HG03097 (cell line): ENCODE results near the gene PLCH1.

ENCODE experiments used
- ATAC-seq: cut with Tn5 transposase; IDR thresholded peaks from one replicate; pipeline ENCODE4 v1.9.1; 2021; ENCODE audit not compliant: unreplicated experiment, low FRiP score

PLCH1 gene

DNA sequence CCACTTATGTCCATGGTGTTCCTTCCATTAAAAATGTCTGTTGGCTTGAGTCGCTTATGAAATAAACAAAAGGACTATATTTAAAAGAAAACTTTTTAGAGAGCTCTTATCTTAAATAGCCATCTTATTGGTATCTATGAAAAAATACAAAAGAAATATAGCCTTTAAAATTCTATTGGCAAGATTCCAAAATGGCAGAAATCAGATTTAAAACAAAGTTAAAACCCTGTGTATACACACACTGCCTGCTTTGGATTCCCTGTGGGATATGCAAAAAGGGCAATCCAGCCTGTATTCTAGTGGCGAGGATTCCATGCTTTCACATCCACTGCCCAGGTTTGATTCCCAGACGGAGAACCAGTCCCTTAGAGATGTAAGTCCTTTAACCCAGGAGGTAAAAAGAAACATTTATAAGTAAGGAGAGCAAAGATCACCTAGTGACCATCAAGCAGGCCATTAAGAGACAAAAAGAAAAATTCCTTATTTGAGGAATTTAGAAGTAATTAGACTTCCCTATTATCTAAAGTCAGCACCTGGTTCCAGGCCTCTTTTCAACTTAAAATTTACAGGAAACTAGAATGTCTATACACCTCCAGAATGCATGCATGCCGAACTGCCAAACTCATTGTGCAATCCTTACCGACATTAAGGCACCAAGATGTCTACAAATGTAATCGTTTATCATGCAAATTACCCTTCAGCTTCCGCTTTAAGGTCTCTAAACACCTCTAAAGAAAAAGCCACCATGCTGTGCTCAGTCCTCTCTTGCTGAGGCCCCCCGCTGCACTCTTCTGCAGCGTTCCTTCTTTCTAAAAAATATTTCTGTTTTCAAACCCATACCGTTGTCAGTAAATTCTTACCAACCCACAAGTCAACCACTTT is 381.8 kb downstream of the PLCH1 start:
- ATAC-seq, result no peak

DNA sequence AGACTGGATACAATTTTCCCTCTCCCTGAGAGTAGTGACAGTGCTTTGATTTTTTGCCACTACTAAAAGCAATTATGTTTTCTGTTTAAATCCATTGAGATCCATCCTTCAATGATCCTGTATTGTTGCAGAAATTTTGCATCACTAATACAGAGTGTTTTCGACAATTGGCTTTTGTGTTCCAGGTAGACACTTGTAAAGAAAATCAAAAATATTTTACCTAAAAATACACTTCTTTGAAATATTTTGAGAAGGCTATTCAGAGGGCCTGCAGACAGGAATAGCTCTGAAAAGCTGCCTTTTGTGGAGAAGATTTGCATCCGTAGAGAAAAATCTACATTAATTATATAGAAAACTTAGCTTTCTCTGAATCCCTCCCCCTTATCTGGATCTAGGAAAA is 384.6 kb downstream of the PLCH1 start:
- no peak for ATAC-seq

DNA sequence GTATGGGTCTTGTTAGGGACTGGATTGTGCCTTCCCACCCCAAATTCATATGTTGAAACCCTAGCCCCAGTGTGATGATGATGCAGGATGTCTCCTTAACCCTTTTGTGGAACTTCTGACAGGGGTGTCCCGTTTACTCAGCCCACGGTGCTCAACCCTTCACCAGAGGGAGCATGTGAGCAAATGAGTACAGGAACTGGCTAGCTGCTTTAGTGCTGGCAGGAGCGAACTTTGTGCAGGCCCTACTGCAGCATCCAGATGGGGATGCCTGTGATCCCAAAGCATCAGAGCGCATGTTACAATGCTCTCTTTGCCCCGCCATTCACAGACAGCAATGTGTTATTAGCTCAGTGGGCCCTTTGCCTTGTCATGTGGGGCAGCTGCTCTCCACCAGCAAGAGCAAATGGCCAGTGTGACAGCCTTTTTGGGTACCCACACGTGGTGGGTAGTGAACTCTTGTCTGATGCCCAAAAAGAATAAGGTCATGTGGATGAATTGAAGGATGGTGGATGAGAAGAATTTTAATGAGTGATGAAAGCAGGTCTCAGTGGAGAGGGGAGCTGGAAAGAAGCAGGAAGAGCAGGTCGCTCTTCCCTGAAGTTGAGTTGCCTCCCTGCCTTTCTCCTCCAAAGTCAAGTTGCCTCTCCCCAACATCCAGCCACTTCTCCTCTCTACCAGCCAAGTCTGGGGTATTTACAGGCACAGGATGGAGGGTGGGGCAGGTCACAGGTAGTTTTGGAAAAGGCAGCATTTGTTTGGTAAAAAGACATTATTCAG is 388.1 kb downstream of the PLCH1 start:
- no peak for ATAC-seq

DNA sequence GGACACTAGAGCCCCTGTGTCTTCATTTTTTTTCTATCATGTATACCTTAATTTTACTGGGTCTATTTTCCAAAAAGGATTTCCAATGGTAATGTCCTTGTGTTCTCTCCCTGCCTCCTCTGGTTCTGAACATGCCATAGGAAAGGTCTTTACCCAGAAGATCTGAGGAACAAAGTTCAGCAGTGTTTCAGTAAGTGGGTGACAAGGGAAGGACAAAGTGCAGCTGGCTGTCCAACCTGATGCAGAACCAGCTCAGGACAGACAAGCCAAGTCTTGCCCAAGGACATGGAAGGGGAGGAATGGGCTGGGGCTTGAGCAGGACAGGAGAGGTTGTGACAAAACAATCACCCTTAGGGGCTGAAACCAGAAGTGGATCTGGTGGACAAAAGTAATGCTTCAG is 390.2 kb downstream of the PLCH1 start:
- no peak for ATAC-seq

DNA sequence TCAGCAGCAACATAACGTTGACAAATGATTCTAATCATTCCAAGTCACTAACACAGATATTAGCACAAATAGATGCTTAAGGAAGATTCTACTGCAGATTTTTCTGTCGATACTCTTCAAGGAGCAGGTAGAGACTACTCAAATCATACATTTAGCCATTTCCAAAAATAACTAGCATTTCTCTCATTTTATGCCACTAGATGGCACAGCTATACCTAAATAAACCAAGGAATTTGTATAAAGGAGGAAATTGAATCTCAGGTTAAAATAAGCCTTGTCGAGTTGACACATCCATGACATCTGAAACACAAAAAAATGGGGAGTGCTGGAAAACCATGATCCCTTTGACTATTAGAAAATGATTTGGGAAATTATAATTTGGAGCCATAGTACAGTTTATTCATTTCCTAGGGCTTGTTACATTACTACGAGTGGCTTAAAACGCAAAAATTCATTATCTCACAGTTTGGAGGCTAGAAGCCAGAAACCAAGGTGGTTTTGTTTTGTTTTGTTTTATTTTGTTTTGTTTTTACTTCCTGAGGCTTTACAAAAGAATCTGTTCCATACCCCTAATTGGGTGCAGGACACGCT is 391.9 kb downstream of the PLCH1 start:
- no peak for ATAC-seq

DNA sequence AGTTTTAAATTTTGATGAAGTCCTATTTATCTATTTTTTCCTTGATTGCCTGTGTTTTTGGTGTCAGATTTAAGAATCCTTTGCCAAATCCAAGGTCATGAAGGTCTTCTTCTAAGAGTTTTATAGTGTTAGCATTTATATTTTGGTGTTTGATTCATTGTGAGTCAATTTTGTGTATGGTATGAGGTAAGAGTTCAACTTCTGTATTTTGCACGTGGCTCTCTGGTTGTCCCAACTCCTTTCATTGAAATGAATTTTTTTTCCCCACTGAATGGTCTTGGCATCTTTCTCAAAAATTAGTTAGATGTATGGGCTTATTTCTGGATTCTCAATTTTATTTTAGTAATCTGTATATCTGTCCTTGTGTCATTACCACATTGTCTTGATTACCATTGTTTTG is 394.3 kb downstream of the PLCH1 start:
- no peak for ATAC-seq

DNA sequence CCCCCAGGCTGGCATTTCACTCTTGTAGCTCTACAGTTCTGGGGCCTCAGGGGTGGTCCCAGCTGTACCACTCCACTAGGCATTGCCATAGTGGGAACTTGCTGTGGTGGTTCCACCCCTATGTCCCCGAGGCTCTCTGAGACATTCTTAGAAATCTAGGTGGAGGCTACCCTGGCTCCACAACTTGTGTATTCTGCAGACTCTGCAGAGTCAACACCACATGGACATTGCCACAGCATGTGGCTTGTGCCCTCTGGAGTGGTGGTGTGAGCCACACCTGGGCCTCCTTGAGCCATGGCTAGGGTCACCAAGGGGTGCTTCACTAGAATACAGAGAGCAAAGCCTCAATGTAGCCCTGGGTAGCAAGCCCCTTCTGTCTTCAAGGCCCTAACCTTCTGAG is 397.0 kb downstream of the PLCH1 start:
- ATAC-seq, result no peak

DNA sequence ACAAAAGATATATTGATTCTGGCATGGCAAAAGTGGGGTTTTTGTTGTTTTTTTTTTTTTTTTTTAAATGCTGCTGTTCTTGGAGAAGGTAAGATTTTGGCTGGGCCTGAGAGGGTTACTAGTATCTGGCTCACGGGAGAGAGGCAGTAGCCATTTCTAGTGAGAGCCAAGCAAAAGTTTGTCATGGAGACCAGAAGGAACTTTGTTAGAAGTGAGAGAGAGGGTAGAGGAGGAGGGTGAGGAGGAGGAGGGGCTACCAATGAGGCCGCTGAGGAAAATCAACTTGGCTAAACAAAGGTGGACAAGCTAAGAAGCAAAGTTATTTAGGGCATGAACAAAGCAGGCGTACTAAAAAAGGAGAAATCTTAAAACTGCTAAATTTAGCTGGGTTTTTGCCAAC is 402.5 kb downstream of the PLCH1 start:
- ATAC-seq, result no peak

DNA sequence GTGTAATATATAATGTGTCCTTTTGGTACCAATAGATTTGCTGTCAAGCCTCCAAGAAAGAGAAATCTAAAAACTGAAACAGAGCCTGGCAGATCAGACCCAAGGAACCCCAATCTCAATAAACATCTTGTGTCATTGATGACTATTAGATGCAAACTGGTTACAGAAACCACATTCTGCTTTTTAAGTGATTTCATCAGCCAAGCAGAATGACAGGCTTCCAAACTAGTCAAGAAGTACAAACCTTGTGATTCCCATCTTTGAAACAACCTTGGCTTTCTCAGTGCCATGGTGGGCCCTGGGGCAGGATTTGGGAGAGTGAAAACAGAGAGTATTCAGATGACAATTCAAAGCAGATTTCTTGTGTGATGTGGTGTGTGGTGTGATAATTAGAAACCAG is 405.8 kb downstream of the PLCH1 start:
- ATAC-seq, result no peak

DNA sequence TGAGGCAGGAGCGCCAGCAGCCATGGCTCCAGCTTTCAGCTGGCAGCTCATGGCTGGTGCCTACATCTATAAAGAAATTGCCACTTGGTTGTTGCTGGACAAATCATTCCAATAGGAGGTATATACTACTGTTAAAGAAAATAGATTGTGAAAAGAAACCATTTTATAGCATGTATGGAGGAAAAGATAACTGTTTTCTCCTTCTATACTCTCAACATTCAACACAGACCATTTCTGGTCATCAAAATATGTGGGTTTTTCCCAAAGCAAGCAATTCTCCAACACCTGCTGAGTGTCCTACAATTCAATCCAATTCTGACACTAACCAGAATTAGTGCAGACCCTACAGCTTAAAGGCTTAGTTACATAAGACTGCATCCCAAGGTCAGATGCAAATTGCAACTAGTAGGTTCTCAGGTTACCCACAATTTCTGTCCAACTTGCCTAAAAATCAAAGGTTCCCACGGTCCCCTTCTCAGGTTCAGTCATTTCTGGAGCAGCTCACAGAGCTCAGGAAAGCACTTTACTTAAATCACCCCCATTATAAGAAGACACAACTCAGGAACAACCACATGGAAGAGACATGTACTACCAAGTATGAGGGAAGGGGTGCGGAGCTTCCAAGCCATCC is 409.0 kb downstream of the PLCH1 start:
- no peak for ATAC-seq

DNA sequence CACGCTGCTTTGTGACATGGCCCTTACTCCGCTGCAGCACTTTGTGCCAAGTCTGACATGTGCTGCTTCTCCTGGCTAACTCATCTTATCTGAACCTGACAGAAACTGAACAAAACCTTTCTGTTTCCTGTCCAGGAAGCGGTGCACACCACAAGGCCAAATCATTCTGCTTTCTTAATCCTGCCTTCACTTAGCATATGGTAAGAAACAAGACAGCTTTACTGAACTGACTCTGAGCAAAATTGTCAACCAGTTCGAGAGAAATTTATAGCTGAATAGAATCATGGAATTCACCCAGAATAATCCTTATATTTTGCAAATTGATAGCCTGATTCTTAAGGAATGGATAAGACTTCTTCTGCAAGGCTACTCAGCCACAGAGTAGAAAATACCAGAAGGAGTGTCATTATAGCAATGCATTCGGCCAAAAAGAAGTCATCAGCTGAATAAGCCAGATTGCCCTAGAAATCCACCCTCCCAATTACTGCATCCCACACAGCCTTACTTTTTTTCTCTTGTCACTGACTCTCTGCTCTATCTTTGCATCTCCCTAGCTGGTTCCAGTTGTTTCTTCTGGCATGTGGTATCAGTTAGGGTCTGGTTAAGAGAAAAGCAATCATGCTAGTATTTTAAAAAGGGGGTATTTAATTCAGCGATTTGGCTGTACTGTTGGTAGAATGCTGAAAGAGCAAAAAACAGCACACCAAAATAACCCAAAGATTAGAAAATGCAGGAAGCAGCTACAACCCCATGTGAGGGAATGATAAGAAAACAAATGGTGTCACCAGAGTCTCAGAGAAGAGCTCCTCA is 409.8 kb downstream of the PLCH1 start:
- peak; percentile 96 for ATAC-seq

DNA sequence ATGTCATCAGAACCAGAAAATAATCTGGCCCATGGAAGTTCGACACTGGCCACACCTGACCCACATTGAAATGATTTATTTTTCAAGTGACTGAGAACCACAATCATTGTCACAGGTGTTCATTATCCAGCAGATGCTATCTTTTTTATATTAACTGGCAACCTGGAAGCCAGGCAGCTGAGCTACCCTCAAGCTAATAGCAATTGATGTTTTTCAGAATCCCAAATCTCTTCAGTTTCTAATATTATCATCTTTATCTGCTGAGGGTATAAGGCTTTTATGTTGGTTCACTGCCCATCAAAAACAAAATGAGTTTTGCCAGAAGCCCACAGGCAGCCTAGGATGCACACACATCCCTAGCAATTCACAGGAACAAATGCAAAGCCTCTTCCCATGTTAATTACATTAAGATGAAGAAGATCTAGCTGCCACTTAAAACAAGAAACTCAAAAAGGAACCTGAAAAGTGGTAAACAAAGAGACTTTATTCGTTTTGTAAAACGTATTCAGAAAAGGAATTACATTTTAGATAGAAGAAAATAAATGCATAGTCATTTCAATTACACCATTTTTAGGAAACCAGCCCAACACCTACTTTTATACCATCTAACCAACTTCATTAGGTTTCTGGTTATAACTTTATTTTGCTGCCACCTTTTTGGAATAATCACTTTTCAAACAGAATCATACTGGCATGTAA is 410.5 kb downstream of the PLCH1 start:
- ATAC-seq, result no peak

DNA sequence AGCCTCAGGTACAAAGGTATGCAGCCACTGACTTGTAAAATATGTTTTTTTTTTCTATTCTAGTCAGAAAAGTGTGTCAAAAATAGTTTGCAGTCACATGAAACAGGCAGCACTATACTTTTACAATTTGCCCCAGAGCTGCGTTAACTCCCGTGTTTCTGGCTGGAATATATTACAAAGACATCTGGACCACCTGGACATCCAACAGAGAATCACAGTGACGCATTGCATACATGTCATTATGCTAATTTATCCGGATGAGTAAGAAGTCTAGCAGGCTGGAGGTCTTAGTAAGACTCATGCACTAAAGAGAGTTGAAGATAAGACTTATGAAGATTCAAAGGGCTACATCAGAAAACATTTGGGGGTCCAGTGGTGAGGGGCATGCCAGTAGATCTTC is 412.2 kb downstream of the PLCH1 start:
- ATAC-seq, result no peak

DNA sequence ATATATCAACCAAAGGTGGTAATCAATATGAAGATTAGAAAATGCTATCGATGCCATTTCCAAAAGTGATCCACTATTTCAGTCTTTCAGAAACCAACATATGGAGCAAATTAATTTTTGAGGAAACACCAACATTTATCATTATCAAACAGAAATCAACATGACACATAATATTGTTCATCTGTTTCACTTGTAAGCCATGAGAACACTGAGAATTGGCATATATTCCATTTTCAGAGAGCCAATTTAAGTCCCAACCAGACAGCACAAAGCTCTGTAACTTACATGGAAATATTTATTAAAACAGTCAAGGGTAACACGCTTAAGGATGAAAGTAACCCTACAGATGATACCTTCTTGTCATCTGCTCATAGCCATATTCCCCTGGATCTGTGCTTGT is 413.8 kb downstream of the PLCH1 start:
- no peak for ATAC-seq

DNA sequence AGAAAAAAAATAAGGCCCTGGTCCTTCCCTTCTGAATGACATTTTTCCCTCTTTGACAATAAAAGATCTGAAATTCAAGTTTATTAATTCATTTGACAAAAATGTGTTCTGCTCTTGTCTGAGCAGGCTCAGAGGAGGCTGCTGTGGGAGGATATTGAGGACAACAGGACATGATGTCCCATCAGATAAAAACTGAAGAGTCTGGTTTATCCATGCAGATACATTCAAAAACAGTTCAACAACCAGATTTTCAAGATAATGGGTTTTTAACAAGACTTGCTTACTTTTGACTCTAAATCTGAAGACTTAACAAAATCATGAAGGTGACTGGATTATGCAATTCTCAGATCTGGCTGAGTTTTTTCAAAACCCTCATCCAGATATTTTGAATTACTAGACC is 414.5 kb downstream of the PLCH1 start:
- ATAC-seq, result no peak

DNA sequence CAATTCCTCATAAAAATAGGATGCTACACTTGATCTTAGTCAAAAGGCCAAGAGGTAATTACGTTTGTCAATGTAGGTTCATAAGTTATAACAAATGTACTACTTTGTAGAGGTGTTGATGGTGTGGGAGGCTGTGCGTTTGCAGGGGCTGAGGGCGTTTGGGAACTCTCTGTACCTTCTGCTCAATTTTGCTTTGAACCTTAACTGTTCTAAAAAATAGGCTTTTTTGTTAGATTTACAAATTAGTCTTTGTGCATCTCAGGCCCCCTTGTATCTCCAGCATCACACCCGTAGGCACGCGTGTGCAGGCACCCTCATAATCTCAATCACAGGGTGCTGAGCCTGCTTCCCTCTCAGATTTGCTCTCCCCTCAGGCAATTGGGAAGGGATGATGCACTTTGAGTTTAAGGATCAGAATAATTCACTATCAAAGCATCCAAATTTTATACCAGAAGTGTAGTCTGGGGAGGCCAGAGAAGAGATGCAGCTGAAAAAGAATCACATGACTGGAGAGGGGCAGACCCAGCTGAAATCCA is 415.3 kb downstream of the PLCH1 start:
- no peak for ATAC-seq

DNA sequence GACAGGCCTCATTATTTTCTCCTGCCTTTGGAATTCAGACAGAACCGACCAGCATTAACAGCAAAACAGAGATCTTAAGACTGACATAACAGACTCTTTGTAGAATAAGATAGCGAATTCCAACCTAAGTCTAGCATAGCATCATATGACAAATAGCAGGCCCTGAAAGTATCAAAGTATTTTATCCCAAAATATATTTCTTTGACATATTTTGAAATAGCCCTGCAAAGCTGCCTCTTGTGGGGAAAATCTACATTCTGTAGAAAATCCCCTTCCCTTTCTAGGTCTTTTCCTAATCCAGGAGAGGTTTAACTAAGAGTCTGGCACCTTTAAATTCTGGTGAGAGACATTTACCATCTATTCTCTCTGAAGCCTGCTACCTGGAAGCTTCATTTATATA is 417.0 kb downstream of the PLCH1 start:
- ATAC-seq, result no peak

DNA sequence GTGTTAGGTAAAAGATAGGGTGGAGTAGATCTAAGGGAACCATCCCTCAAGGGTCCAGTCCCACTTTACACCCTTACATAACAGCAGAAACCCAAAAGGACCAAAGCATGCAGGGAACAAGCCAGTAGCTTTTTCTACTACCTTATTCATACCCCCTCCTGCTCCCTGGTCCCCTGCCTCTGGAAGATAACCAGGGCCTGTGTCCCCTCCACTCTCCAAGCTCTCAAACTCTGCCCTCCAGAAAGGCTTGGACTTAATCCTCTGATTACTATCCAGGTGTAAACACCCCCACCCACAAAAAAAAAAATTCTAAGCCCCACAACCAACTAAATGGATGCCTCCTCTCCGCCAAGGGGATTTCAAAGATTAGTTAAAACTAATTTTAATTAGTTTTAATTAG is 417.4 kb downstream of the PLCH1 start:
- ATAC-seq, result no peak

DNA sequence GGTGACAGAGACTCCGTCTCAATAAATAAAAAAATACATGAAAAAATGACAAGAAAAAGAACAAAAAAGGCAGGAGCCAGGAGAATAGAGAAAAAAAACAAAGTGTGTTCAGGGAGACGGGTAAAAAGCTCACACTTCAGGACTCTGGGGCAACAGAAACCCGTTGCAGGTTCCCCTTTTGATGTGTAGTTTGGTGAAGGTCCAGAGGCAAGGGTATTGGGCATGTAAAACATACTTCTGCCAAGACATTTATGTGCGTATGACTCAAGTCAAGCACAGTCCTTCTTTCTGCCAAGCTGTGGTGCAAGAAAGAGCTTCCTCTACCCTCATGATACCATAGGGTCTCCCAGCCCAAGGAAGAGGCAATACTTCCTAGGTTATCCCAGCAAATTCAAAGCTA is 418.0 kb downstream of the PLCH1 start:
- ATAC-seq, result no peak
